Spleen (tissue), 11 donors: ENCODE data around the gene NARS2. TPM values are rescaled to one million over a fixed set of nuclear protein-coding genes. Genes with fewer than 3 reads are reported as not detected.
"Not testable (repeated sequence)": the region's sequence is repeated elsewhere in the genome, so short reads cannot be mapped to it uniquely, and the experiment has no call there.

Source experiments
- DNase-seq: peaks from one replicate; pipeline ENCODE4 v3.0.0-alpha.2; 2020
- H3K27ac ChIP-seq, 8 donors: fragments of 200-600 bp; sonication (generic) in 7 of 8; 1 replicate in 4 of 8; 2 replicates in 4 of 8; pipeline versions ENCODE4 v1.5.0 to v1.8.0; 2016 to 2021; ENCODE audit warnings: inconsistent platforms in 4 of 8, mild to moderate bottlenecking in 4 of 8, moderate library complexity in 1 of 8
- H3K27me3 ChIP-seq, 7 donors: fragments of 200-600 bp; sonication (generic) in 6 of 7; replicated peaks in 1 of 7; 1 replicate in 4 of 7; 2 replicates in 3 of 7; pipeline versions ENCODE4 v1.5.0 to v1.8.0; 2016 to 2021; ENCODE audit warnings: inconsistent platforms in 3 of 7, mild to moderate bottlenecking in 1 of 7
- H3K36me3 ChIP-seq, 6 donors: fragments of 200-600 bp; sonication (generic) in 5 of 6; 1 replicate in 4 of 6; 2 replicates in 2 of 6; pipeline versions ENCODE4 v1.5.0 to v1.8.0; 2016 to 2021; ENCODE audit warnings: inconsistent platforms in 2 of 6
- H3K4me1 ChIP-seq, 6 donors: fragments of 200-600 bp; sonication (generic) in 5 of 6; 1 replicate in 3 of 6; 2 replicates in 3 of 6; pipeline versions ENCODE4 v1.5.0 to v1.8.0; 2016 to 2021; ENCODE audit warnings: inconsistent platforms in 3 of 6
- H3K4me3 ChIP-seq, 8 donors: fragments of 200-600 bp; sonication (generic) in 7 of 8; 1 replicate in 4 of 8; 2 replicates in 4 of 8; pipeline versions ENCODE4 v1.5.0 to v1.8.0; 2016 to 2021; ENCODE audit warnings: inconsistent platforms in 4 of 8, mild to moderate bottlenecking in 4 of 8, moderate library complexity in 2 of 8
- H3K9me3 ChIP-seq, 8 donors: fragments of 200-600 bp; sonication (generic) in 7 of 8; 1 replicate in 4 of 8; 2 replicates in 4 of 8; pipeline versions ENCODE4 v1.5.0 to v1.8.0; 2016 to 2021; ENCODE audit warnings: inconsistent platforms in 4 of 8
- POLR2A ChIP-seq, 3 donors: fragments of 450-650 bp; IDR thresholded peaks; one replicate each; pipeline ENCODE4 v1.5.1; 2017; ENCODE audit warnings: antibody characterized with exemption in 3 of 3, mild to moderate bottlenecking in 1 of 3
- POLR2AphosphoS5 ChIP-seq, 3 donors: sonication (generic); formaldehyde crosslinking; IDR thresholded peaks; one replicate each; pipeline ENCODE4 v1.5.1; 2017; ENCODE audit warnings: antibody characterized with exemption in 3 of 3
- WGBS, 5 donors: extraction: QIAGEN DNeasy Blood & Tissue Kit in 3 of 5; methylation state at CpG; one replicate each; pipeline versions ENCODE4 v1.1.5 to v1.1.7; 2013 to 2018; 5-methylcytosine and 5-hydroxymethylcytosine counted together
- intact Hi-C: fragments of 100-400 bp; cut with DNase I; formaldehyde crosslinking; loops from one replicate; pipeline ENCODE4 v1.15.0; 2023; ENCODE audit warnings: low total_unique reads
- polyA plus RNA-seq, 3 donors: library from polyadenylated mRNA; stranded (reverse); fragments of 200-250 nt; gene quantifications; one replicate each; pipeline ENCODE4 v1.2.1, GENCODE V29; 2013
- total RNA-seq, 7 donors: library from RNA; depleted of rRNA in 3 of 7; stranded (reverse); fragments of >200 nt in 3 of 7; fragmentation: NEBNext Ultra II Directional in 4 of 7; extraction: Animal tissue kit (Norgen Biotek cat#: 25700) in 4 of 7; gene quantifications; one replicate each; pipeline versions ENCODE4 v1.1.0 to v1.2.1, GENCODE V29; 2016 to 2021
- TF ChIP-seq, protein P1 (sequence below), 11 experiments: fragments of 200-600 bp in 7 of 11; fragments of 450-650 bp in 4 of 11; sonication (generic) in 4 of 11; IDR thresholded peaks in 8 of 11; conservative IDR thresholded peaks in 3 of 11; 1 replicate in 7 of 11; 2 replicates in 4 of 11; pipeline versions ENCODE4 v1.4.0 to v1.8.0; 2016 to 2021; ENCODE audit warnings: antibody characterized with exemption in 11 of 11, inconsistent platforms in 4 of 11, mild to moderate bottlenecking in 1 of 11
- donor health status: healthy with polysubstance abuse.
- donor health status: DM: no; HTN: no; CAD: no; lungs with moderate emphysema.
- donor health status: DM: no; HTN: no; CAD: no.
- donor health status: Bipolar disorder and iron deficiency.
- donor health status: healthy.
- donor health status: DM: no; HTN: no; CAD: no.
- donor health status: DM: yes; HTN: yes; CAD: no.

The NARS2 gene
- total and polyA plus RNA-seq, 10 donors, result 11.2 to 19.7 (median 14.6) TPM

DNA sequence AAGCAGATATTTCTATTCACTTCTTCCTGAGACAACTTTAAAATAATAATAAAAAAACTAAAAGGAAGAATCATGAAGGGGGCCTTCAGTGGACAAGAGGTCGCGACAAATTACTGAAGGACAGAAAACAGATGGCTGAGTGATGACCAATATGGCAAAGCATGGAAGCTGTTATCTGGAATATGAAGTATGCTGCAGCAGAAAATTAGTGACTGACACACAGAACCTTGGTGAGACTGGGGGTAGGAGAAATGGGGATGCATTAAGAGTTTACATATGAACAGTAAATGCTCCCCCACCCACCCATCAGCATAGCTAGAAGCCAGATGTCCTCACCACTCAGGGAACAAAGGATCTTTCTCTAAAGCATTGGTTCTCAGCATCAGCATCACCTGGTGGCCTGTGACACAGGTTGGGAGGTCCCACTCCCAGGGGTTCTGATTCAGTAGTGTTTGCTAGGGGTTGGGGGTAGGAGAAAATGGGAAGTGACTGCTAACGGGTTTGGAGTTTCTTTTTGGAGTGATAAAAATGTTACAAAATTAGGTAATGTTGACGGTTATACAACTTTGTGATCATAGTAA lies 59.7 kb downstream of the NARS2 start:
- Histone ChIP-seq H3K4me1 (no peaks in the 10 kb centered on the region), H3K27ac (no peak overlapping the region), H3K4me3 (no peak overlapping the region), H3K27me3 (no peaks in the 10 kb centered on the region), H3K9me3 (peaks cover 0 to 14% (median 12%) of the 10 kb centered on the region in 8 donors), H3K36me3 (peaks cover 0 to 18% (median 0%) of the 10 kb centered on the region in 6 donors)
- 59 to 78% (median 73%) methylated on average over 4 of the region's 4 CpGs for WGBS, 5 donors
- TF ChIP-seq POLR2AphosphoS5 (IDR thresholded peaks at IDR 0.05), result no peak
- TF ChIP-seq, protein P1, sequence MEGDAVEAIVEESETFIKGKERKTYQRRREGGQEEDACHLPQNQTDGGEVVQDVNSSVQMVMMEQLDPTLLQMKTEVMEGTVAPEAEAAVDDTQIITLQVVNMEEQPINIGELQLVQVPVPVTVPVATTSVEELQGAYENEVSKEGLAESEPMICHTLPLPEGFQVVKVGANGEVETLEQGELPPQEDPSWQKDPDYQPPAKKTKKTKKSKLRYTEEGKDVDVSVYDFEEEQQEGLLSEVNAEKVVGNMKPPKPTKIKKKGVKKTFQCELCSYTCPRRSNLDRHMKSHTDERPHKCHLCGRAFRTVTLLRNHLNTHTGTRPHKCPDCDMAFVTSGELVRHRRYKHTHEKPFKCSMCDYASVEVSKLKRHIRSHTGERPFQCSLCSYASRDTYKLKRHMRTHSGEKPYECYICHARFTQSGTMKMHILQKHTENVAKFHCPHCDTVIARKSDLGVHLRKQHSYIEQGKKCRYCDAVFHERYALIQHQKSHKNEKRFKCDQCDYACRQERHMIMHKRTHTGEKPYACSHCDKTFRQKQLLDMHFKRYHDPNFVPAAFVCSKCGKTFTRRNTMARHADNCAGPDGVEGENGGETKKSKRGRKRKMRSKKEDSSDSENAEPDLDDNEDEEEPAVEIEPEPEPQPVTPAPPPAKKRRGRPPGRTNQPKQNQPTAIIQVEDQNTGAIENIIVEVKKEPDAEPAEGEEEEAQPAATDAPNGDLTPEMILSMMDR (IDR thresholded peaks at IDR 0.05 in 8 of 11, conservative IDR thresholded peaks at IDR 0.05 in 3 of 11), result no peak
- no peak for TF ChIP-seq POLR2A (IDR thresholded peaks at IDR 0.05)
- intact Hi-C loops, result no loop called here
- no peak for DNase-seq

DNA sequence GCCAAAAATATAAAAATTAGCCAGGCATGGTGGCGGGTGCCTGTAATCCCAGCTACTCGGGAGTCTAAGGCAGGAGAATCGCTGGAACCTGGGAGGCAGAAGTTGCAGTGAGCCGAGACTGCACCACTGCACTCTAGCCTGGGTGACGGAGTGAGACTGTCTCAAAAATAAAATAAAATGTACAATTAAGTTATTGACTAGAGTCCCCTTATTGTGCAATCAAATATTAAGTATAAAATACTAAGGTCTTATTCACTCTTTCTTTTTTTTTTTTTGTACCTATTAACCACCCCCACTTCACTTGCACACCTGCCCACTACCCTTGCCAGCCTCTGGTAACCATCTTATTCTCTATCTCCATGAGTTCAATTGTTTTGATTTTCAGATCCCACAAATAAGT lies 61.6 kb downstream of the NARS2 start:
- Histone ChIP-seq H3K9me3 (peaks cover 0 to 21% (median 18%) of the 10 kb centered on the region in 8 donors), H3K36me3 (peaks cover 0 to 18% (median 0%) of the 10 kb centered on the region in 6 donors)
- H3K27ac ChIP-seq, H3K4me3 ChIP-seq, intact Hi-C loops, DNase-seq, H3K27me3 ChIP-seq, H3K4me1 ChIP-seq: not testable (repeated sequence)
- 94 to 100% (median 97%) methylated on average over 5 of the region's 5 CpGs for WGBS, 5 donors

DNA sequence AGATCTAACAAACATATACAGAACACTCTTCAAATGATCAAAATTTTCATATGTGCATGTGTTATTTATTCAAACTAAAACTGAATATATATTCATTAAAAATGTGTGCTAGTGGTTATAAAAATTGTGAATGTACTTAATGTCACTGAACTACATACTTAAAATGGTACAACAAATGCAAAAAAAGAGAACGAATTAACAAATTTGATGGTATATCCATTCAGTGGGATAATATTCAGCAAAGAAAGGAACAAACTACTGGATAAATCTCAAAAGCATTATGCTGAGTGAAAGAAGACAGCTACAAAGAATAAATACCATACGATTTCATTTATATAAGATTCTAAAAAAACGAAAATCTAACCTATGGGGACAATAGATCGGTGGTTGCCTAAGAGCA lies 64.1 kb downstream of the NARS2 start:
- no peaks in the 10 kb centered on the region for H3K27me3 ChIP-seq
- intact Hi-C loops, result no loop called here
- H3K4me1 ChIP-seq, result no peaks in the 10 kb centered on the region
- H3K9me3 ChIP-seq, result peaks cover 0 to 21% (median 18%) of the 10 kb centered on the region in 8 donors
- WGBS, 5 donors, result 94 to 98% (median 95%) methylated on average over 4 of the region's 4 CpGs
- TF ChIP-seq POLR2AphosphoS5 (IDR thresholded peaks at IDR 0.05) (no peak), POLR2A (IDR thresholded peaks at IDR 0.05) (no peak)
- TF ChIP-seq, protein P1 (IDR thresholded peaks at IDR 0.05 in 8 of 11, conservative IDR thresholded peaks at IDR 0.05 in 3 of 11), result no peak
- no peak overlapping the region for H3K4me3 ChIP-seq
- no peak overlapping the region for H3K27ac ChIP-seq
- H3K36me3 ChIP-seq, result peaks cover 0 to 18% (median 0%) of the 10 kb centered on the region in 6 donors
- DNase-seq, result no peak

DNA sequence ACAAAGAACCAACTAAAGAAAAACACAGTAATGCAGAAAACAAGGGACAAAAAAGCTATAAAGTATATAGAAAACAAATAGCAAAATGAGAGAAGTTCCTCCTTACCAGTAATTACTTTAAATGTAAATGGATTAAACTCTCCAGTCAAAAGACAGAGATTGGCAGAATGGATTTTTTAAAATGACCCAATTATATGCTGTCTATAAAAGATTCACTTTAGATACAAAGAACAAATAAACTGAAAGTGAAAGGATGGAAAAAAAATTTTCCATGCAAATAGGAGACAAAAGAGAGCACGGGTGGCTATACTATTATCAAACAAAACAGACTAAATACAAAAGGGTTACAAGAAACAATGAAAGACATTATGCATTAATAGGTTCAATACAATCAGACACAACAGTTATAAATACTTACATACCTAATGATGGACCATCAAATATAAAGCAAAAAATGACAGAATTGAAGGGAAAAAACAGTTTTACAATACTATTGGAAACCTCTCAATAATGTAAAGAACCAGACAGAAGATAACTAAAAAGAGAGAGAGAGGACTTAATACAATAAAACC lies 64.6 kb downstream of the NARS2 start:
- WGBS, 5 donors, result 80 to 93% (median 88%) methylated on average over 1 of the region's 1 CpG
- no peak overlapping the region for H3K27ac ChIP-seq
- H3K9me3 ChIP-seq, result peaks cover 0 to 21% (median 18%) of the 10 kb centered on the region in 8 donors
- no peak for DNase-seq
- TF ChIP-seq POLR2AphosphoS5 (IDR thresholded peaks at IDR 0.05) (no peak), POLR2A (IDR thresholded peaks at IDR 0.05) (no peak)
- TF ChIP-seq, protein P1 (IDR thresholded peaks at IDR 0.05 in 8 of 11, conservative IDR thresholded peaks at IDR 0.05 in 3 of 11), result no peak
- H3K36me3 ChIP-seq, result peaks cover 0 to 18% (median 0%) of the 10 kb centered on the region in 6 donors
- no peak overlapping the region for H3K4me3 ChIP-seq
- intact Hi-C loops, result no loop called here
- no peaks in the 10 kb centered on the region for H3K27me3 ChIP-seq
- H3K4me1 ChIP-seq, result no peaks in the 10 kb centered on the region
